GM18511 (cell line): ENCODE data around the gene POC5.
A peak's percentile ranks its signal among the peaks of the same experiment; 100 is the strongest.
"Not testable (repeated sequence)": the region's sequence is repeated elsewhere in the genome, so short reads cannot be mapped to it uniquely, and the experiment has no call there.

Source experiments
- ATAC-seq: cut with Tn5 transposase; IDR thresholded peaks from one replicate; pipeline ENCODE4 v1.9.1; 2021; ENCODE audit warnings: mild to moderate bottlenecking, moderate library complexity; ENCODE audit not compliant: unreplicated experiment

POC5 gene

DNA sequence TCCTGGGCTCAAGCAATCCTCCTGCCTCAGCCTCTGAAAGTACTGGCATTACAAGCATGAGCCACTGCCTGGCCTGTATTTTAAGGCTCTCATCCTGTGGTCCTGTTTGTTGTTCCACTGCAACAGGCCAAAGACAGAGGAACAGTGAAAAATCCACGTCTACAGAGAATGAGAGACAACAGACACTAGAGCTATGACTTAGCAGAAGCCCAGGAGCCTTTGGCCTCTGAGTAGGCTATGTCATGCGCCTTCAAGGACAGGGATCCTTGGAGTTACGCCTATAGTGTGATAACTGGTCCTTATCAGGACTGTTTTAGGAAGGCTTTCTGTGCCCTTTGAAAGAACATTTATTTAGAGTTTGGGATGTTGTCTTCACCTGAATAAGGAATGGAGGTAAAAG, 10.5 kb downstream of the POC5 start:
- no peak for ATAC-seq

DNA sequence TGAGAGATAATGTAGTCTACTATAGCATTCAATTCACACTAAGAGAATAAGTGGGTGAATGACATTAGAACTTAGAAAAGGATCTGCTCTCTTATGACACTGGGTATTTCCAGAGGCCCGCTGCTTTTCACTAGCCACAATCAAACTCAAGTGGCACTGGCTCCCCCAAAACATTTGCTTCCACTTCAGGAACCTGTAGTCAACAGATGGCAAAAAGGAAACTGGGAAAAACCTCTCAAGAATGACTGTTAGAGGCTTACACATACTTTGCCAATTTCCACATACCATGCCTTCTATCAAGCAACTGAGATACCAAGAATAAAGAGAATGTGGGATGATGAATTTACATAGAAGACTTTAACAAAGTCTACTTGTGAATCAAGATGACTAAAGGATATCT, 11.2 kb downstream of the POC5 start:
- ATAC-seq, result no peak

GRCh38 chr5:75701856-75702255, 15.4 kb downstream of the POC5 start:
- no peak for ATAC-seq

- not testable (repeated sequence) for ATAC-seq
These were observed 21.5 kb downstream of the POC5 start for GRCh38 chr5:75695472-75696351.

GRCh38 chr5:75694781-75695180, 22.5 kb downstream of the POC5 start:
- no peak for ATAC-seq

- no peak for ATAC-seq
These were observed 26.6 kb downstream of the POC5 start for GRCh38 chr5:75690669-75691068.

DNA sequence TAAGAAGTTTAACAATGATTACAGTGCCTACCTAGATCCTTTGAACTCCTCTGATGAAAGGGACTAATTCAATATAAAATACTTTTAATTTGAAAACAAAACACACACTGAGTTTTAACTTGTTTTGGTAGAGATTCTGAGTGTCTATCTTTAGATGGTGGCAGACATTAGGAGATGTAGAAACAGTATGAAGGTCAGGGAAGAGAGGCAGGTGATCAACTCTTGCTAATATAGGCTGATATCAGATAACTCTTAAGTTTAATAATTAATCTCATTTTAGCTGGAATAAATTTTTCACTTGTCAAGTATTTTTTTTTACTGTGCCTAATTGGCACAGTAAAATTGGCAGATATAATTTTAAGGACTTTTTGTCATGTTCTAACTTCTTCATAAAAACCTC, 30.8 kb downstream of the POC5 start:
- ATAC-seq, result no peak

GRCh38 chr5:75685141-75685540, 32.1 kb downstream of the POC5 start:
- no peak for ATAC-seq

DNA sequence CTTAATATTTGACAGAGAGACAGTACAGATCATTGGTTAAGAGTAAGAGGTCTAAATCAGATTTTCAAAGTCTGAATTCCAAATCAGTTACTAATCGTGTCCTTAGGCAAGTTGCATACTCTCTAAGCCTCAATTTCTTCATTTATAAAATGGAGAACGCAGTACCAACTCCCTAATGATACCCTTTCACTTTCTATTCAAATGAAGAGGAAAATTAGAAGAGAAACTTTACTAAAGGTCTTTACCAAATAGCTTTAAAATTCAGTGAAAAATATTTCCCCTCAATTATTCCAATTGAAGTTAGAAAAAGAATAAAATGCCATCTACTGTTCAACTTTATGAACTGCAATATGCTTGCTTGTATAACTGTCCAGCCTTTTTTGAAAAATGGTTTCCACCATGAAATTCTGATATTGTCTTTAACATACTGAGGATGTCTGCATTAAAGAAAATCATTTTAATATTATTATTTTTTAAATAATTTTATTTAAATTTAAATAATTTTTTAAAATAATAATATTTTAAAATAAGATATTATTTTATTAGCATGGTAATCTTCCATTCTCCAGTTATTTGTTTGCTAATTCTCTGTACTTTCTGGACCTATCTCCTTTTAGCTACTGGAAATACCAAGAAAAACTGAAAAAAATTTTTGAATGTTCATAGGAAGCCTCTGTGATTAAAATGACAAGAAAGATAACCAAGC, 36.0 kb downstream of the POC5 start:
- no peak for ATAC-seq

DNA sequence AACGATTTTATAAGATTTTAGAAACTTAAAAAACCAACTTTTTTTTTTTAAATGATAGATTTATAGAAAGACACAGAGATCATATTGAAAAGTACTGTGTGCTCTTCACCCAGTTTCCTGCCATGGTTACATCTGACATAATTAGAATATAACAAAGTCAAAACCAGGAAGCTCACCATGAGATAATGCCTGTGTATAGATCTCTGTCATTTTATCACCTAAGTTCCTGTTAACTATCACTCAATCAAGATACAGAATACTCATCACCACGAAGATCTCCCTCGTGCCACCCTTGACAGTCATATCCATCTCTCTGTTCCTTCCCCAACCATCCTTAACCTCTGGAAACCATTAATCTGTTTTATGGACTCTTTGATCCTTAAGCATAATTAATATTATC, 39.1 kb downstream of the POC5 start:
- no peak for ATAC-seq

GRCh38 chr5:75677607-75678006, 39.6 kb downstream of the POC5 start:
- no peak for ATAC-seq

- no peak for ATAC-seq
These were observed 41.5 kb downstream of the POC5 start for GRCh38 chr5:75675783-75676182.

DNA sequence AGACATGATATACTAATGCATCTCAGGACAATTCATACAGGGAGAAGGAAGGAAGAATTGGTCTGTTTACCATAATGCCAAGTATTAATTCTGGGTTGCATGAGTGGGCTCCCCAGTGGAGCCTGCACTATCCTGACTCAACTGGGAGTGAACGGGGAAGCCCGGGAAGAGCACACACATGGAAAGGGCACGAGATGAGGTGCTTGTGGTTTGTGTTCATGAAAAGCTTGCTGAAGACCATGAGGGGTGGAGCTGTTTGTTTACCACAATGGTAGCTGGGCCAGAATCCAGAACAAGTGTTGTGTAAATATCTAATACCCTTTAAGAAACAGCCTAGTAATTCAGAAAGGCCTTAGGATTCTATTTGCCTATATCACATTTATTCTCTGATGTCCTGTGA, 44.6 kb downstream of the POC5 start:
- no peak for ATAC-seq

DNA sequence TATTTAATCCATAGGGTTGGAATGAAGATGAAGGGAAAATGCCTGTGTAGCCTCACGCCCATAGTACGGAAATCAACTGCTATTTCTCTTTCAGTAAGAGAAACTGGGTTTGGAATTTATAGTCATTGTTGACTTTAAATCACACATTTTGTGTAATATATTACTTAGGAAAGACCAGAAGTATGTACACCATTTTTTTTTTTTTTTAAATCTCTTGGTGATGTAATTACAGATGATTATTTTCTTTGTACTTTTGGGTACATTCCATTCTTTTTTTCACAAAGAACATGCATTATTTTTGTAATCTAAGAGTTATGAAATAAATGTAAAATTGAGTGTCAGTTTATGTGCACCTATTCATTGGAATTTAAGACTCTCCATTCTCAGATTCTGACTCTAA, 45.7 kb downstream of the POC5 start:
- ATAC-seq, result no peak

DNA sequence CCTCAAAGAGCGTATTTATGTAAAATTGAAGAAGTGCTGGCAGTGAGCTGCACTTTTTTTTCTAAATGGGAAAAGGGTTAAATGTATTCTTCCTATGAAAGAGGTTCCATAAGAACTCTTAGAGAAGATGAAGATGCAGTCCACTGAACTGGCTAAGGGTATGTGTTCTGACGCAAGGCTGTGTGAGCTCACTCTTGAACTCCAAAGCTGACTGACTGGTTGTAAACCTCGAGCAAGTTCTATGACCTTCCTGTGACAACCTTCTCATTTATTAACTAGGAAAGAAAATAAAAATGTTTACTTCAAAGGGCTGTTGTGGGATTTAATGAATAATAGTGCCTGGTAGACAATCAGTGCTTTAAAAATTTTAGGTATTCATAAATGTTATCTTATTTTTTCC, 46.7 kb downstream of the POC5 start:
- ATAC-seq, result no peak

GRCh38 chr5:75668977-75669689, 48.1 kb downstream of the POC5 start:
- ATAC-seq, result peak; percentile 94

DNA sequence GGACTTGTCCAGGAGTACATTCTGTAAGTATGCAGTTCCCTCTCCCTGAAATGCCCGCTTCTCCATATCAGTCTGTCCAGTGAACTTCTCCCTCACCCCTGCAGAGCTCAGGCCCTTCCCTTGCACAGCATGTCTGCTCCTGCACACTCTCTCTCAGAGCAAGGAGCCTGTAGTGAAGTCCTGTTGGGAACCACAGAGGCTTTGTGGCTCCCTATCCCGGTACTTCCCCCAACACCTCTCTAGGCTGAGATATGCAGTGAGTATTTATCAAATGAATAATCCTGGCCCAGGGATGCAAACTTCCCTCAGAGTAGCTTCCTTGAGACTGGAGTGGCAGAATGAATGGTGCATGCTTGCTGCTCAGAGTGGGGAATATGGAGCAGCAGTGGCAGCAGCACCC, 48.8 kb downstream of the POC5 start:
- ATAC-seq, result peak; percentile 7

DNA sequence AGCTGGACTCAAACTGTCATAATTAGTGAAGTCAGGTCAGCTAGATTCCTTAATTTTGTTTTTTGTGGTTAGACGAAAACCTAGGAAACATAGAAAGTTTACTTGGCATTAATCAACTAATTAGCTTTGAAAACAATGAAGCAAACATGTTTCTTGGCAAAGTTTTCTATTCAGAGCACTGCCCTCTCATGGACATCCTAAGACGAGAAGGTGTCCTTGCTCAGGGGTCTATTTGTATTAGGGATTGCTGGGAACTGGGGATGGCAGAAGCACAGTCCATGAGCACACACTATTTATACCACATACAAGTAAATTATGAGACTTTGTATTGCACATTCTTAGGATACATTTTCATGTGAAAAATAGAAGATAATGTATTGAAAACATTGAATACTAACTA, 49.7 kb downstream of the POC5 start:
- ATAC-seq, result no peak

- ATAC-seq, result no peak
These were observed 50.4 kb downstream of the POC5 start for GRCh38 chr5:75666801-75667200.

- no peak for ATAC-seq
These were observed 52.3 kb downstream of the POC5 start for GRCh38 chr5:75664979-75665378.

DNA sequence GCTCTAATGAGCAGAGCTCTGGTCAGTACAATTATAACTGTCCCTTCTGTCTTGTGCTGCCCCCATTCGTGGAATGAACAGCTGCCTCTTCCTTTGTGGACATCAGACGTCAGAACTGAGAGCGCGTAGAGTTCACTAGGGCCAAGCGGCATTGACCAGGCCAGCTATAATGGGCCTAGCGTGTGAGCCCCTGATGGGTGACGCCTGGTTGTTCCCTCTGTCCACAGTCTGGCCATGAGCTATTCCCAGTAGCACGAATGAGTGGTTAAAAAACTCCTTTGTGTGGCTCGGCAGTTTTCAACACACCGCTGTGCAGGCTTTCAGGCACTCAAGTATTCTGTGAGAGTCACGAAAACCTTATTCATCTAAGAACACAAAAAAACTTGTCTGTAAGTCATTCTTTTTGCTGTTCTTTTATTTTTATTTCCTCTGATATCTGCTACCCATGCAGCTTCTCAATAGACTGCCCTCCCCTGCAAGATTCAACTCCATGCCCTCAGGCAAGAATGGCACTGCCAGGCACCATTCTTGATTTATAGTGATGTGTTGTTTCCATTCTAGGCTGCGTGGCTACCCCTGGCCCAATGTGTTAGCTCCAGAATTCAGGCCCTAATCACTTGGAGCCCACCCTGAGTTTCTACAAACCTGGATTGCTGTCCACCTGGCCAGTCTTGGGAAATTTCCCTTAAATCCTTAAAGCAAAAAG, 53.5 kb downstream of the POC5 start:
- no peak for ATAC-seq
